ENCODE data around the gene SFXN3. TPM values are rescaled to one million over a fixed set of nuclear protein-coding genes. Genes with fewer than 3 reads are reported as not detected.

Gene SFXN3
- total RNA-seq, 1 experiment from 2014 or later = 2.8 TPM

GRCh38 chr10:101044117-101044516 lies 13.1 kb downstream of the SFXN3 start:
- WGBS (ENCODE audit: extremely low coverage, insufficient read length, low lambda C conversion rate) = no CpG with 5 or more reads among the region's 2 CpGs
- H3K4me2 ChIP-seq (ENCODE audit: insufficient read depth, insufficient read length, low read length) = no peak overlapping the region
- no peak overlapping the region for H2BK120ac ChIP-seq (ENCODE audit: low read depth, low read length, poor library complexity, severe bottlenecking)
- no peak overlapping the region for H2AK5ac ChIP-seq (ENCODE audit: insufficient read length, low read length)
- no peak overlapping the region for H4K8ac ChIP-seq (replicated peaks; ENCODE audit: insufficient read length, low read depth, low read length)
- H3K27me3 ChIP-seq (ENCODE audit: insufficient read depth, low read length) = peaks cover 38% of the 10 kb centered on the region
- Mint-ChIP-seq H3K27me3 (ENCODE audit: low read depth) (peaks cover 70% of the 10 kb centered on the region), H3K4me1 (peaks cover 37 to 49% of the 10 kb centered on the region in 2 experiments), H3K36me3 (ENCODE audit: insufficient read depth in 1 of 3, low read depth in 3 of 3) (peaks cover 0 to 3% (median 0%) of the 10 kb centered on the region in 3 experiments; a peak in 2 of 7 replicates), H3K4me3 (no peak overlapping the region), H3K27ac (no peak overlapping the region), H3K9me3 (peaks cover 0 to 3% of the 10 kb centered on the region in 2 experiments; a peak in 1 of 5 replicates)
- H3K18ac ChIP-seq (ENCODE audit: insufficient read length, low read depth, low read length) = no peak overlapping the region
- H3K23ac ChIP-seq (ENCODE audit: insufficient read length, low read depth, low read length) = no peak overlapping the region
- H4K20me1 ChIP-seq (ENCODE audit: control insufficient read depth, insufficient read depth, insufficient read length) = peaks cover 5% of the 10 kb centered on the region
- H2BK20ac ChIP-seq (ENCODE audit: low read depth, low read length, poor library complexity, severe bottlenecking) = no peak overlapping the region
- no peaks in the 10 kb centered on the region for H3K79me1 ChIP-seq (ENCODE audit: insufficient read depth, low read depth, low read length, poor library complexity, severe bottlenecking)
- H3T11ph ChIP-seq (ENCODE audit: low read length) = no peak overlapping the region
- no peak overlapping the region for H2BK12ac ChIP-seq (ENCODE audit: insufficient read length, low read depth, low read length)
- H2BK15ac ChIP-seq (ENCODE audit: low read depth, low read length) = no peak overlapping the region
- H3K79me2 ChIP-seq (ENCODE audit: insufficient read depth, low read length) = no peaks in the 10 kb centered on the region
- DNase-seq = no peak
- H3K9ac ChIP-seq (ENCODE audit: extremely low read depth, insufficient read length, low read length) = no peak overlapping the region
- H3K9me3 ChIP-seq (ENCODE audit: control insufficient read depth, low read depth, low read length) = no peaks in the 10 kb centered on the region
- no peak overlapping the region for H3K4ac ChIP-seq (ENCODE audit: low read depth, low read length)
- no peak overlapping the region for H3K14ac ChIP-seq (ENCODE audit: insufficient read depth, low read length)
- H3K27ac ChIP-seq (ENCODE audit: insufficient read length, low read depth, low read length) = no peak overlapping the region
- no peak overlapping the region for H2BK5ac ChIP-seq (ENCODE audit: insufficient read length, low read length)
- H4K91ac ChIP-seq (ENCODE audit: insufficient read length, low read depth, low read length) = no peak overlapping the region
- H2AFZ ChIP-seq (ENCODE audit: low read length) = no peak overlapping the region
- peaks cover 2% of the 10 kb centered on the region; the same call in 1 of the 2 replicates for H3K4me1 ChIP-seq (ENCODE audit: insufficient read depth, low read length)
- TF ChIP-seq CTCF (conservative IDR thresholded peaks at IDR 0.05) = no peak
- H3K23me2 ChIP-seq (ENCODE audit: insufficient read length, low read depth, low read length, poor library complexity, severe bottlenecking) = peaks cover 20% of the 10 kb centered on the region
- H4K5ac ChIP-seq (ENCODE audit: insufficient read length, low read depth, low read length) = no peak overlapping the region
- no peak overlapping the region for H3K56ac ChIP-seq (ENCODE audit: insufficient read length, low read depth, low read length)

Measured in H9 (cell line).